Gastroesophageal sphincter (tissue), 3 donors: ENCODE results near the gene KDSR.

Source experiments
- CTCF ChIP-seq, 4 experiments: fragments of 200-600 bp in 2 of 4; fragments of 450-650 bp in 2 of 4; sonication (generic) in 1 of 4; IDR thresholded peaks; one replicate each; pipeline ENCODE4 v1.5.1; 2017 to 2019; ENCODE audit warnings: antibody characterized with exemption in 4 of 4, mild to moderate bottlenecking in 2 of 4, moderate library complexity in 2 of 4
- EP300 ChIP-seq: sonication (generic); formaldehyde crosslinking; IDR thresholded peaks from one replicate; pipeline ENCODE4 v1.6.1; 2017; ENCODE audit warnings: antibody characterized with exemption, mild to moderate bottlenecking
- POLR2A ChIP-seq, 2 donors: fragments of 450-650 bp; IDR thresholded peaks; one replicate each; pipeline ENCODE4 v1.6.1; 2017; ENCODE audit warnings: antibody characterized with exemption in 2 of 2, mild to moderate bottlenecking in 2 of 2, moderate library complexity in 1 of 2
- POLR2AphosphoS5 ChIP-seq: sonication (generic); formaldehyde crosslinking; IDR thresholded peaks from one replicate; pipeline ENCODE4 v1.6.1; 2017; ENCODE audit warnings: antibody characterized with exemption

- TF ChIP-seq CTCF (IDR thresholded peaks at IDR 0.05) (no peak), POLR2A (IDR thresholded peaks at IDR 0.05) (no peak), POLR2AphosphoS5 (no peak), EP300 (no peak)
Measured at GRCh38 chr18:63387861-63388260, 20.9 kb upstream of the KDSR start.
